K562 (cell line): ENCODE measurements around the gene SERPINB7.

Source experiments
- MIER1 ChIP-seq: fragments of 450-650 bp; IDR thresholded peaks from 2 replicates; pipeline ENCODE4 v1.6.1; 2016; ENCODE audit warnings: antibody characterized with exemption, mild to moderate bottlenecking, low read depth
- NELFE ChIP-seq: IDR thresholded peaks from 2 replicates; pipeline ENCODE4 v1.6.1; 2011; ENCODE audit warnings: mild to moderate bottlenecking; ENCODE audit not compliant: insufficient read depth, insufficient read length
- POLR2A ChIP-seq: fragments of 450-650 bp; conservative IDR thresholded peaks from 2 replicates; pipeline ENCODE4 v1.6.1; 2016
- SP1 ChIP-seq: sonication (generic); formaldehyde crosslinking; IDR thresholded peaks from 2 replicates; pipeline ENCODE4 v1.8.1; 2022; ENCODE audit warnings: mild to moderate bottlenecking, missing genetic modification reagents
- TEAD4 ChIP-seq, 2 experiments: sonication (generic) in 1 of 2; formaldehyde crosslinking in 1 of 2; IDR thresholded peaks; 2 replicates each; pipeline versions ENCODE4 v1.6.1 to v1.8.0; 2012 to 2022; ENCODE audit warnings: borderline replicate concordance in 1 of 2, inconsistent platforms in 1 of 2, low read length in 1 of 2, mild to moderate bottlenecking in 1 of 2, missing genetic modification reagents in 1 of 2
- ZBED1 ChIP-seq: IDR thresholded peaks from 2 replicates; pipeline ENCODE4 v1.6.1; 2014
- ZNF140 ChIP-seq: fragments of 250-450 bp; sonication (Bioruptor Pico); IDR thresholded peaks from 2 replicates; pipeline ENCODE4 v1.8.0; 2021; ENCODE audit warnings: moderate library complexity, mild to moderate bottlenecking, inconsistent platforms
- ZNF143 ChIP-seq: sonication (generic); formaldehyde crosslinking; IDR thresholded peaks from 2 replicates; pipeline ENCODE4 v1.9.0; 2022; ENCODE audit warnings: mild to moderate bottlenecking, missing genetic modification reagents
- ZNF217 ChIP-seq: sonication (generic); formaldehyde crosslinking; IDR thresholded peaks from 2 replicates; pipeline ENCODE4 v1.8.0; 2022; ENCODE audit warnings: mild to moderate bottlenecking, missing genetic modification reagents
- ZNF583 ChIP-seq: fragments of 250-450 bp; sonication (Bioruptor Pico); IDR thresholded peaks from 2 replicates; pipeline ENCODE4 v1.4.0; 2020
- TF ChIP-seq, protein P1 (sequence below): sonication (generic); formaldehyde crosslinking; IDR thresholded peaks from 2 replicates; pipeline ENCODE4 v1.8.0; 2022; ENCODE audit warnings: missing genetic modification reagents, mild to moderate bottlenecking, borderline replicate concordance
- TF ChIP-seq, protein P2 (sequence below), 3 experiments: IDR thresholded peaks in 2 of 3; conservative IDR thresholded peaks in 1 of 3; 2 replicates each; pipeline ENCODE4 v1.5.1; 2011 to 2012; ENCODE audit warnings: low read length in 3 of 3, mild to moderate bottlenecking in 3 of 3, control low read depth in 2 of 3, improper control_type of control experiment in 1 of 3, inconsistent platforms in 1 of 3, low read depth in 1 of 3, mixed read lengths in 1 of 3, moderate library complexity in 1 of 3; ENCODE audit not compliant: insufficient read depth in 2 of 3
- TF ChIP-seq, protein P3 (sequence below), 2 experiments: fragments of 450-650 bp; IDR thresholded peaks; 2 replicates each; pipeline ENCODE4 v1.6.1; 2016
- TF ChIP-seq, protein P4 (sequence below), 2 experiments: fragments of 450-650 bp; formaldehyde crosslinking in 1 of 2; IDR thresholded peaks; 2 replicates each; pipeline versions ENCODE4 v1.4.0 to v1.6.1; 2014 to 2020; ENCODE audit warnings: mild to moderate bottlenecking in 2 of 2, borderline replicate concordance in 1 of 2, low read depth in 1 of 2

DNA sequence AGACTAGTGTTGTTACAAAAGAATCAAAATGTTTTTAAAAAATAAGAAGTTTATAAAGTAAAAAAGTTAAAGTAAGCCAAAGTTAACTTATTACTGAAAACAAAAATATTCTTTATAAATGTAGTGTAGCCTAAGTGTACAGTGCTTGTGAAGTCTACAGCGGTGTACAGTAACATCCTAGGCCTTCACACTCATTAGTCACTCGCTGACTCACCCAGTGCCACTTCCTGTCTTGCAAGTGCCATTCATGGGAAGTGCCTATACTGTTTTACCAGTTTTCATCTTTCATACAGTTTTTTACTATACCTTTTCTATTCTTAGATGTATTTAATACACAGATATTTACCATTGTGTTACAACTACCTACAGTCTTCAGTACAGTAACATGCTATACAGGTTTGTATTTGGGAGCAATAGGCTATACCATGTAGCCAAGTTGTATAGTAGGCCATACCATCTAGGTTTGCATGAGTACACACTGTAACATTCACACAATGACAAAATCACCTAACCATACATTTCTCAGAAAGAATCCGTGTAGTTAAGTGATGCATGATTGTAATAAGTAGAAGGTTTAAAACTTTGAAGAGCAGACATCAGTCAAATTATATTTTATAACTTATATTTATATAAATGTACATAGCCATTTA lies 13.4 kb downstream of the SERPINB7 start:
- no peak for TF ChIP-seq ZNF140
- no peak for TF ChIP-seq ZBED1
- TF ChIP-seq, protein P1, sequence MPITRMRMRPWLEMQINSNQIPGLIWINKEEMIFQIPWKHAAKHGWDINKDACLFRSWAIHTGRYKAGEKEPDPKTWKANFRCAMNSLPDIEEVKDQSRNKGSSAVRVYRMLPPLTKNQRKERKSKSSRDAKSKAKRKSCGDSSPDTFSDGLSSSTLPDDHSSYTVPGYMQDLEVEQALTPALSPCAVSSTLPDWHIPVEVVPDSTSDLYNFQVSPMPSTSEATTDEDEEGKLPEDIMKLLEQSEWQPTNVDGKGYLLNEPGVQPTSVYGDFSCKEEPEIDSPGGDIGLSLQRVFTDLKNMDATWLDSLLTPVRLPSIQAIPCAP (CRISPR knock-in tag): no peak
- no peak for TF ChIP-seq NELFE
- no peak for TF ChIP-seq ZNF217 (CRISPR knock-in tag)
- TF ChIP-seq MIER1: no peak
- TF ChIP-seq, protein P2, sequence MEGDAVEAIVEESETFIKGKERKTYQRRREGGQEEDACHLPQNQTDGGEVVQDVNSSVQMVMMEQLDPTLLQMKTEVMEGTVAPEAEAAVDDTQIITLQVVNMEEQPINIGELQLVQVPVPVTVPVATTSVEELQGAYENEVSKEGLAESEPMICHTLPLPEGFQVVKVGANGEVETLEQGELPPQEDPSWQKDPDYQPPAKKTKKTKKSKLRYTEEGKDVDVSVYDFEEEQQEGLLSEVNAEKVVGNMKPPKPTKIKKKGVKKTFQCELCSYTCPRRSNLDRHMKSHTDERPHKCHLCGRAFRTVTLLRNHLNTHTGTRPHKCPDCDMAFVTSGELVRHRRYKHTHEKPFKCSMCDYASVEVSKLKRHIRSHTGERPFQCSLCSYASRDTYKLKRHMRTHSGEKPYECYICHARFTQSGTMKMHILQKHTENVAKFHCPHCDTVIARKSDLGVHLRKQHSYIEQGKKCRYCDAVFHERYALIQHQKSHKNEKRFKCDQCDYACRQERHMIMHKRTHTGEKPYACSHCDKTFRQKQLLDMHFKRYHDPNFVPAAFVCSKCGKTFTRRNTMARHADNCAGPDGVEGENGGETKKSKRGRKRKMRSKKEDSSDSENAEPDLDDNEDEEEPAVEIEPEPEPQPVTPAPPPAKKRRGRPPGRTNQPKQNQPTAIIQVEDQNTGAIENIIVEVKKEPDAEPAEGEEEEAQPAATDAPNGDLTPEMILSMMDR (IDR thresholded peaks at IDR 0.05 in 2 of 3, conservative IDR thresholded peaks at IDR 0.05 in 1 of 3; ENCODE audit: insufficient read depth in 2 of 3, low read depth in 1 of 3, low read length in 3 of 3): no peak
- TF ChIP-seq ZNF583 (CRISPR knock-in tag): no peak
- TF ChIP-seq, protein P3, sequence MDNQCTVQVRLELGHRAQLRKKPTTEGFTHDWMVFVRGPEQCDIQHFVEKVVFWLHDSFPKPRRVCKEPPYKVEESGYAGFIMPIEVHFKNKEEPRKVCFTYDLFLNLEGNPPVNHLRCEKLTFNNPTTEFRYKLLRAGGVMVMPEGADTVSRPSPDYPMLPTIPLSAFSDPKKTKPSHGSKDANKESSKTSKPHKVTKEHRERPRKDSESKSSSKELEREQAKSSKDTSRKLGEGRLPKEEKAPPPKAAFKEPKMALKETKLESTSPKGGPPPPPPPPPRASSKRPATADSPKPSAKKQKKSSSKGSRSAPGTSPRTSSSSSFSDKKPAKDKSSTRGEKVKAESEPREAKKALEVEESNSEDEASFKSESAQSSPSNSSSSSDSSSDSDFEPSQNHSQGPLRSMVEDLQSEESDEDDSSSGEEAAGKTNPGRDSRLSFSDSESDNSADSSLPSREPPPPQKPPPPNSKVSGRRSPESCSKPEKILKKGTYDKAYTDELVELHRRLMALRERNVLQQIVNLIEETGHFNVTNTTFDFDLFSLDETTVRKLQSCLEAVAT (IDR thresholded peaks at IDR 0.05): no peak
- TF ChIP-seq, protein P4, sequence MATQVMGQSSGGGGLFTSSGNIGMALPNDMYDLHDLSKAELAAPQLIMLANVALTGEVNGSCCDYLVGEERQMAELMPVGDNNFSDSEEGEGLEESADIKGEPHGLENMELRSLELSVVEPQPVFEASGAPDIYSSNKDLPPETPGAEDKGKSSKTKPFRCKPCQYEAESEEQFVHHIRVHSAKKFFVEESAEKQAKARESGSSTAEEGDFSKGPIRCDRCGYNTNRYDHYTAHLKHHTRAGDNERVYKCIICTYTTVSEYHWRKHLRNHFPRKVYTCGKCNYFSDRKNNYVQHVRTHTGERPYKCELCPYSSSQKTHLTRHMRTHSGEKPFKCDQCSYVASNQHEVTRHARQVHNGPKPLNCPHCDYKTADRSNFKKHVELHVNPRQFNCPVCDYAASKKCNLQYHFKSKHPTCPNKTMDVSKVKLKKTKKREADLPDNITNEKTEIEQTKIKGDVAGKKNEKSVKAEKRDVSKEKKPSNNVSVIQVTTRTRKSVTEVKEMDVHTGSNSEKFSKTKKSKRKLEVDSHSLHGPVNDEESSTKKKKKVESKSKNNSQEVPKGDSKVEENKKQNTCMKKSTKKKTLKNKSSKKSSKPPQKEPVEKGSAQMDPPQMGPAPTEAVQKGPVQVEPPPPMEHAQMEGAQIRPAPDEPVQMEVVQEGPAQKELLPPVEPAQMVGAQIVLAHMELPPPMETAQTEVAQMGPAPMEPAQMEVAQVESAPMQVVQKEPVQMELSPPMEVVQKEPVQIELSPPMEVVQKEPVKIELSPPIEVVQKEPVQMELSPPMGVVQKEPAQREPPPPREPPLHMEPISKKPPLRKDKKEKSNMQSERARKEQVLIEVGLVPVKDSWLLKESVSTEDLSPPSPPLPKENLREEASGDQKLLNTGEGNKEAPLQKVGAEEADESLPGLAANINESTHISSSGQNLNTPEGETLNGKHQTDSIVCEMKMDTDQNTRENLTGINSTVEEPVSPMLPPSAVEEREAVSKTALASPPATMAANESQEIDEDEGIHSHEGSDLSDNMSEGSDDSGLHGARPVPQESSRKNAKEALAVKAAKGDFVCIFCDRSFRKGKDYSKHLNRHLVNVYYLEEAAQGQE (IDR thresholded peaks at IDR 0.05; ENCODE audit: borderline replicate concordance): no peak
- TF ChIP-seq, protein P4 (CRISPR knock-in tag; IDR thresholded peaks at IDR 0.05; ENCODE audit: low read depth): no peak
- no peak for TF ChIP-seq TEAD4 (IDR thresholded peaks at IDR 0.05; ENCODE audit: low read length)
- TF ChIP-seq TEAD4 (CRISPR knock-in tag; IDR thresholded peaks at IDR 0.05; ENCODE audit: borderline replicate concordance): no peak
- TF ChIP-seq POLR2A: no peak
- TF ChIP-seq ZNF143: no peak
- no peak for TF ChIP-seq SP1 (CRISPR knock-in tag)
